Neuron (in vitro differentiated cells): ENCODE measurements around the gene FBXW11.

ENCODE experiments used
- H2AFZ ChIP-seq: one replicate; pipeline ENCODE4 v1.6.1; 2013; ENCODE audit warnings: low read depth, mild to moderate bottlenecking, inconsistent platforms, low read length, moderate library complexity
- H3K27me3 ChIP-seq: one replicate; pipeline ENCODE4 v1.6.1; 2013; ENCODE audit warnings: low read length; ENCODE audit not compliant: insufficient read depth
- H3K36me3 ChIP-seq: one replicate; pipeline ENCODE4 v1.6.1; 2013; ENCODE audit warnings: low read length; ENCODE audit not compliant: insufficient read depth
- H3K4me1 ChIP-seq: one replicate; pipeline ENCODE4 v1.6.1; 2013; ENCODE audit warnings: low read length; ENCODE audit not compliant: insufficient read depth
- H3K4me3 ChIP-seq: 2 replicates; pipeline ENCODE4 v1.5.1; 2013; ENCODE audit warnings: mild to moderate bottlenecking, low read length, moderate library complexity
- H3K9me3 ChIP-seq: one replicate; pipeline ENCODE4 v1.6.1; 2013; ENCODE audit warnings: low read length

Gene FBXW11

DNA sequence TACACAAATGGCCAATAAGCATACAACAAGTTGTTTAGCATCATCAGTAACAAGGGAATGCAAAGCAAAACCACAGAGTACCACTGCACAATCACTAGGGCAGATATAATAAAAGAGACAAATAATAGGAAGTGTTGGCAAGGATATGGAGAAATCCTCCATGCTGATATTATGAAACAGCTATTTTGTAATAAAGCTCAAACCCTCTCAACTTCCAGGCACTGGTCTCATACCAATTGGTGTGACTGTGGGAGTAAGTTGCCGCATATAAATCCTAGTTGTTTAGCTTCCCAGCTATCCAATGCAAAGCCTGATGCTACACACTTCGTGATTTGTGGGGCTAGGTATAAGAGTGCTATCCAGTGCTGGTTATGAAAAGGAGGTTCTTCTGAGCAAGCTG, 132.2 kb downstream of the FBXW11 start:
- no peaks in the 10 kb centered on the region for H3K27me3 ChIP-seq
- H2AFZ ChIP-seq = no peak overlapping the region
- H3K4me1 ChIP-seq = no peaks in the 10 kb centered on the region
- peaks cover 69% of the 10 kb centered on the region for H3K36me3 ChIP-seq
- no peaks in the 10 kb centered on the region for H3K9me3 ChIP-seq
- H3K4me3 ChIP-seq = no peak overlapping the region

- no peaks in the 10 kb centered on the region for H3K9me3 ChIP-seq
- no peak overlapping the region for H2AFZ ChIP-seq
- H3K36me3 ChIP-seq = peaks cover 76% of the 10 kb centered on the region
- no peak overlapping the region for H3K4me3 ChIP-seq
- no peaks in the 10 kb centered on the region for H3K4me1 ChIP-seq
- no peaks in the 10 kb centered on the region for H3K27me3 ChIP-seq
Observed at GRCh38 chr5:171872666-171873065, 133.8 kb downstream of the FBXW11 start.

DNA sequence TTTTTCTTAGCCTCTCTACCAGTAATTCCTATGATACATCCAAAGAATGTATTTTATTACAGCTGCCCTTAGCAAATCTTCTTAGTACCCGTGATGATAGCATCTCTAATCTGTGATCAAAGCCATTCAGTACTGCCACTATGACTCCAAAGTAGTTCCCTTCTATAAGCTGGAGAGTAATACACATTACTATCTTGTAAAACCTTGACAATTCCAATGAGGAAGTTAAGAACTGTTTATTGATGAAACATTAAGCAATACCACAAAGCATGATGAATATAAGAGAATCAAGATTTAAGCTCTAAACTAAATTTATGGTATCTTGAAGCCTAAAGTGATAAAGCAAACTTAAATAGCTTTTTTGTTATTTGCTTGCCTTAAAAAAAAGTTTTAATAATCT, 134.7 kb downstream of the FBXW11 start:
- no peak overlapping the region for H2AFZ ChIP-seq
- no peaks in the 10 kb centered on the region for H3K4me1 ChIP-seq
- no peaks in the 10 kb centered on the region for H3K9me3 ChIP-seq
- H3K27me3 ChIP-seq = no peaks in the 10 kb centered on the region
- H3K36me3 ChIP-seq = peaks cover 74% of the 10 kb centered on the region
- no peak overlapping the region for H3K4me3 ChIP-seq

DNA sequence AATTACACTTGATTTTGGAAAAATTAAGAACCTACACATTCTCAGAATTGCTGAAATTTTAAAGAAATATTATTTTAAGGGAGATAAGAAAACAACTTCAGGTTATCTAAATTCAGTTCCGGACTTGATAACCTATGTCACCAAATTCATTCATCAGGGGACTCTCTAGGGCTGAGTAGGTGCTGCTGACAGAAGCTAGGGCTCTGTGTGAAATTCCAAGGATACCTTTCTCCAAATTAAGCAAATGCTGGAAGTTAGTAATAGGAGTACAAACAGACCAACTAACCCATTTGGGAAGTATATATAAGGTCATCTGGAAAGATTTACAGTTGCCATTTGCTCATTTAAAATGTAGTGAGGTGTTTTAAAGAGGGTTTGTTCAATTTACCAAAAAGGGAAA, 136.5 kb downstream of the FBXW11 start:
- Histone ChIP-seq H3K27me3 (no peaks in the 10 kb centered on the region), H3K4me1 (no peaks in the 10 kb centered on the region), H3K36me3 (peaks cover 63% of the 10 kb centered on the region), H2AFZ (no peak overlapping the region), H3K9me3 (no peaks in the 10 kb centered on the region), H3K4me3 (no peak overlapping the region)

- H3K9me3 ChIP-seq = no peaks in the 10 kb centered on the region
- no peak overlapping the region for H3K4me3 ChIP-seq
- no peaks in the 10 kb centered on the region for H3K27me3 ChIP-seq
- H3K36me3 ChIP-seq = peaks cover 61% of the 10 kb centered on the region
- H2AFZ ChIP-seq = no peak overlapping the region
- peaks cover 6% of the 10 kb centered on the region for H3K4me1 ChIP-seq
Observed at GRCh38 chr5:171868236-171868635, 138.2 kb downstream of the FBXW11 start.

DNA sequence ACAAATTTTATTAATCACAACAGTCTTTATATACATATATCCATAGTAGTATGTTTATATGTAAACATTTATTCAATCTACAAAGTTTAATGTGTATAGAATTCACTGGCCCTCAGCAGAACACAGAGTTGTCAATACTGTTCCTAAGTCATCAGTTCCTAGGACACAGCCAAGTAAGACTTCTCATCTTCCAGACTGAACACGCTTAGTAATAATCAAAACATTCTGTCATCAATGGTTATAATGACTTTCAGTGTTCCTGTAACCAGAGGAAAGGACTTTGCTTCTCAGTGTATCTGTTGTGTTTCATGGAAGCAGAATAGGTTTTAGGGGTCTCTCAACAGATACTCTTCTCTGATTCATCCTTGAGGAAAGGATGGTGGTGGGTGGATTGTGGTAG, 138.7 kb downstream of the FBXW11 start:
- Histone ChIP-seq H3K27me3 (no peaks in the 10 kb centered on the region), H3K9me3 (no peaks in the 10 kb centered on the region), H2AFZ (no peak overlapping the region), H3K4me1 (peaks cover 6% of the 10 kb centered on the region), H3K4me3 (no peak overlapping the region), H3K36me3 (peaks cover 63% of the 10 kb centered on the region)

DNA sequence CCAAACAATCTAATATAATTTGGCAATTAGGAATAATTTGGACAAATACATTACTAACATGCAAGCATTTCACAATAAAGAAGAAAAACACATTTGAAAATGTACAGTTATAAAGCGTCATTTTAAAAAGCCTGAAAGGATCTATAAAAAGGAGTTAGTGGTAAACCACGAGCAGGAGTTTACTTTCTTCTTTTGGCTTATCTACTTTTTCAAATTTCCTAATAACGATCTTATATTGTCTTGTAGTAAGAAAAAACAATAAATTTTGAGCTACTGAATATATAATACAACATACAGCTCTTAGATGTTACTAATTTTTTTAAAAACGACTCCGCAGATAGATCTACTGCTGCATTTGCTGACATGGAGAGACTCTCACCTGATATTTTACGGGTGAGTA, 141.0 kb downstream of the FBXW11 start:
- peaks cover 52% of the 10 kb centered on the region for H3K36me3 ChIP-seq

DNA sequence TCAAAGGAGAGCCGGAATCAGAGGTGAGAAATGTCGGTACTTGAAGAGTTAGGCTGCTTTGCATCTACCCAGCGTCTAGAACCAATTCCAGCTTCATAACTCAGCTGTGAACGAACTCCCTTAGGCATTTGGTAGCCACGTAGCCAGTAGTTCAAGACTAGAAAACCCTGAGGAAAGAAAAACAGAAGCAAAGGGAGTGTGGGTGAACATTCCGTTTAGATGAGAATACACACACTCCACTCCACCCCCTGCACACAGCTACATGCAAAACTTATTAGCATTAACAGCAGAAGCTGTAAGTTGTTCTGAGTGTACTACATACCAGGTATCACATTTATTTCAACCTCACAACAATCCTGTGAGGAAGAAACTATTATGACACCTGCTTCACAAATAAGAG, 142.5 kb downstream of the FBXW11 start:
- Histone ChIP-seq H3K36me3 (peaks cover 45% of the 10 kb centered on the region), H3K27me3 (no peaks in the 10 kb centered on the region), H3K4me1 (peaks cover 6% of the 10 kb centered on the region), H3K4me3 (no peak overlapping the region), H2AFZ (no peak overlapping the region), H3K9me3 (peaks cover 2% of the 10 kb centered on the region)

More for the DNA sequence above, 141.0 kb downstream of the FBXW11 start:
- no peaks in the 10 kb centered on the region for H3K27me3 ChIP-seq
- H3K4me3 ChIP-seq = no peak overlapping the region
- H3K9me3 ChIP-seq = no peaks in the 10 kb centered on the region
- H3K4me1 ChIP-seq = peaks cover 6% of the 10 kb centered on the region
- H2AFZ ChIP-seq = no peak overlapping the region

DNA sequence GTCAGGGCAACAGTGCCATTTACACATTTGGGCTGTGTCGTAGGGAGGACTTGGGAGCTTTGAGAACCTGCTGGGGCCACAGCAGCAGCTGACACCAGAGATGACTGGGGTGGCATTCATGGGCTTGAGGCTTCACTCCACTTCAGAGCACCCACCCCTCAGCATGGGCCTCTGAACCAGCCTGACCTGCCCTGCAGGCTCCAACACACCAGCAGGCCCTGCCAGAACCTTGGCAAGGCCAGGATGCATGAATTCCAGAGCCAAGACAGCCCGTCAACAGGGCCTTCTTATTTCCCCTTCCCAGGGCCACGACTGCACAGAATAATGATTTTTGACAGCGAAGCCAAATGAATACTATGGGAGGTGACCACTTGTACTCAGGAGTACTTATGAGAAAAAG, 143.8 kb downstream of the FBXW11 start:
- Histone ChIP-seq H3K4me1 (peaks cover 6% of the 10 kb centered on the region), H3K27me3 (no peaks in the 10 kb centered on the region), H3K36me3 (peaks cover 33% of the 10 kb centered on the region), H3K4me3 (no peak overlapping the region), H2AFZ (no peak overlapping the region), H3K9me3 (peaks cover 2% of the 10 kb centered on the region)

- Histone ChIP-seq H2AFZ (no peak overlapping the region), H3K4me1 (peaks cover 9% of the 10 kb centered on the region), H3K9me3 (peaks cover 2% of the 10 kb centered on the region), H3K27me3 (no peaks in the 10 kb centered on the region), H3K4me3 (no peak overlapping the region), H3K36me3 (peaks cover 23% of the 10 kb centered on the region)
Observed at GRCh38 chr5:171861381-171861780, 145.1 kb downstream of the FBXW11 start.

GRCh38 chr5:171858303-171858702, 148.1 kb downstream of the FBXW11 start:
- Histone ChIP-seq H3K36me3 (peaks cover 17% of the 10 kb centered on the region), H3K4me1 (peaks cover 3% of the 10 kb centered on the region), H2AFZ (no peak overlapping the region), H3K4me3 (no peak overlapping the region), H3K9me3 (peaks cover 2% of the 10 kb centered on the region), H3K27me3 (no peaks in the 10 kb centered on the region)

GRCh38 chr5:171857489-171857876, 149.0 kb downstream of the FBXW11 start:
- Histone ChIP-seq H3K4me1 (peaks cover 3% of the 10 kb centered on the region), H2AFZ (no peak overlapping the region), H3K36me3 (peaks cover 11% of the 10 kb centered on the region), H3K27me3 (no peaks in the 10 kb centered on the region), H3K9me3 (peaks cover 2% of the 10 kb centered on the region), H3K4me3 (no peak overlapping the region)

GRCh38 chr5:171855798-171856763, 150.4 kb downstream of the FBXW11 start:
- Histone ChIP-seq H3K36me3 (peaks cover 7% of the 10 kb centered on the region), H3K4me1 (peaks cover 3% of the 10 kb centered on the region), H3K4me3 (no peak overlapping the region), H2AFZ (no peak overlapping the region), H3K27me3 (no peaks in the 10 kb centered on the region), H3K9me3 (peaks cover 2% of the 10 kb centered on the region)
